Neural crest cell (in vitro differentiated cells): ENCODE measurements around the gene CBX4. TPM values are rescaled to one million over a fixed set of nuclear protein-coding genes. Genes with fewer than 3 reads are reported as not detected.

Experiments used
- DNase-seq: peaks from one replicate; pipeline ENCODE4 v3.0.0; 2021; ENCODE audit warnings: low read depth, mixed read lengths, low spot score
- H3K27ac Mint-ChIP-seq: one replicate; pipeline ENCODE4 v1.8.0; 2021; ENCODE audit warnings: mild to moderate bottlenecking, mixed read lengths; ENCODE audit not compliant: unreplicated experiment
- H3K27me3 Mint-ChIP-seq: 2 replicates; pipeline ENCODE4 v1.8.0; 2021; ENCODE audit warnings: low read depth, mild to moderate bottlenecking, mixed read lengths
- H3K36me3 Mint-ChIP-seq: 2 replicates; pipeline ENCODE4 v1.8.0; 2021; ENCODE audit warnings: low read depth, mild to moderate bottlenecking, mixed read lengths
- H3K4me1 Mint-ChIP-seq: 2 replicates; pipeline ENCODE4 v1.8.0; 2021; ENCODE audit warnings: mixed read lengths
- H3K4me3 Mint-ChIP-seq: one replicate; pipeline ENCODE4 v1.8.0; 2021; ENCODE audit warnings: mild to moderate bottlenecking, mixed read lengths
- H3K9me3 Mint-ChIP-seq: 2 replicates; pipeline ENCODE4 v1.8.0; 2021; ENCODE audit warnings: mixed read lengths
- total RNA-seq: library from RNA; stranded (reverse); gene quantifications from 2 replicates; pipeline ENCODE4 v1.2.1, GENCODE V29; 2021
- TF ChIP-seq, protein P1 (sequence below): fragments of 200-600 bp; sonication (generic); conservative IDR thresholded peaks from 2 replicates; pipeline ENCODE4 v1.5.0; 2021; ENCODE audit warnings: antibody characterized with exemption, mild to moderate bottlenecking

The CBX4 gene
- total RNA-seq, 1 donor from 2014 or later: 21.0 TPM

DNA sequence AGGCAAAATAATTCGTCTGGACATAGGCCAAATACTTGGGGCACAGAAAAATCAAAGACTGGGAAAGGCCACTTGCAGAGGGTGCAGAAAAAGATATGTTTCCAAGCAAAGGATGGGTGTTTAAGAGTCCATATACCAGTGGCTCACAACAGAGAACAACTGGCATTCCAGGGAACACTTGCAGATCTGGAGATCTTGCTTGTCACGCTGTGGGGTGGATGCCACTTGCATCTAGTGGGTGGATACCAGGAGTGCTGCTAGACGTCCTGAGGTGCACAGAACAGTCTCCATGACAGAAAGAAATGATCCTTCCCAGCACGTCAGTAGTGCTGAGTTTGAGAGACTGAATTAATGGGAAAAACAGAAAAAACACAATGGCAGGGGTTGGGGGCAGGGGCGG, 50.8 kb downstream of the CBX4 start:
- peaks cover 67% of the 10 kb centered on the region for H3K27me3 Mint-ChIP-seq
- H3K27ac Mint-ChIP-seq: no peak overlapping the region

DNA sequence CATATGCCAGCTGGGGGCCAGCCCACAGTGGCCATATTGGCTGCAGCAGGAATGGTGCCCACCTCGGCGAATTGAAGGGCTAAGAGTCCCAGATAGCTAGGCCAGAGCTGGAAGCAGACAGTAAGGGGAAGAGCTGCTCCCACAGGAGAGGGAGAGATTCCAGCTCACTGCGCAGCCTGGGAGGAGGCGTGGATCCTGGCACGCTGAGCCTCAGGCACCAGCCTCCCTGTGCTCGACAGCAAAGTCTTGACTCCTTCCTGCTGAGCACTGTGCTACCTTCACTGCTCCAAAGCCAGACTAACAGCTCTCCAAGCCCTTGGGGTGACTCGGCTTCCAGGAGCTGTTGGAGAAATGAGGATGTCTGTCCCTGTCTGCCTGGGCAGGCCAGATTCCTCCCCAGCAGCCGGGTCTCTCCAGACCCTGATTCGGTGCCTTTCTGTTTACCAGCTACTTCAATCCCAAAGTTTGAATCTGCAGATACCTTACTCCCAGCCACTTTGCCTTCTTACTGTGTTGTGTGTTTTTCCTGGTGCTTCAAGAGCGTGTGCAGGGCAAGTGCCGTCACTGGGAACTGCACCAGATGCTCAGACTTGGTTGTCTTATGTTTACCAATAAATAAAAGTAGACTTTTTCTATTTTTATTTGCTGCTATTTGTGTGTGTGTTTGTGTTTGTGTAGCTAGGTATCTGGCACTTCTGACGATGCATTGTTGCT, 52.2 kb downstream of the CBX4 start:
- Mint-ChIP-seq H3K4me3 (peak overlapping the region; percentile 88), H3K9me3 (no peaks in the 10 kb centered on the region), H3K4me1 (peaks cover 24% of the 10 kb centered on the region), H3K27ac (no peak overlapping the region), H3K27me3 (peaks cover 53% of the 10 kb centered on the region), H3K36me3 (no peaks in the 10 kb centered on the region)
- TF ChIP-seq, protein P1, sequence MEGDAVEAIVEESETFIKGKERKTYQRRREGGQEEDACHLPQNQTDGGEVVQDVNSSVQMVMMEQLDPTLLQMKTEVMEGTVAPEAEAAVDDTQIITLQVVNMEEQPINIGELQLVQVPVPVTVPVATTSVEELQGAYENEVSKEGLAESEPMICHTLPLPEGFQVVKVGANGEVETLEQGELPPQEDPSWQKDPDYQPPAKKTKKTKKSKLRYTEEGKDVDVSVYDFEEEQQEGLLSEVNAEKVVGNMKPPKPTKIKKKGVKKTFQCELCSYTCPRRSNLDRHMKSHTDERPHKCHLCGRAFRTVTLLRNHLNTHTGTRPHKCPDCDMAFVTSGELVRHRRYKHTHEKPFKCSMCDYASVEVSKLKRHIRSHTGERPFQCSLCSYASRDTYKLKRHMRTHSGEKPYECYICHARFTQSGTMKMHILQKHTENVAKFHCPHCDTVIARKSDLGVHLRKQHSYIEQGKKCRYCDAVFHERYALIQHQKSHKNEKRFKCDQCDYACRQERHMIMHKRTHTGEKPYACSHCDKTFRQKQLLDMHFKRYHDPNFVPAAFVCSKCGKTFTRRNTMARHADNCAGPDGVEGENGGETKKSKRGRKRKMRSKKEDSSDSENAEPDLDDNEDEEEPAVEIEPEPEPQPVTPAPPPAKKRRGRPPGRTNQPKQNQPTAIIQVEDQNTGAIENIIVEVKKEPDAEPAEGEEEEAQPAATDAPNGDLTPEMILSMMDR: no peak
- DNase-seq: no peak

More for the DNA sequence above, 50.8 kb downstream of the CBX4 start:
- no peaks in the 10 kb centered on the region for H3K9me3 Mint-ChIP-seq
- peak overlapping the region; percentile 88 for H3K4me3 Mint-ChIP-seq
- no peak for DNase-seq
- no peaks in the 10 kb centered on the region for H3K36me3 Mint-ChIP-seq
- H3K4me1 Mint-ChIP-seq: peaks cover 26% of the 10 kb centered on the region
- TF ChIP-seq, protein P1: no peak

DNA sequence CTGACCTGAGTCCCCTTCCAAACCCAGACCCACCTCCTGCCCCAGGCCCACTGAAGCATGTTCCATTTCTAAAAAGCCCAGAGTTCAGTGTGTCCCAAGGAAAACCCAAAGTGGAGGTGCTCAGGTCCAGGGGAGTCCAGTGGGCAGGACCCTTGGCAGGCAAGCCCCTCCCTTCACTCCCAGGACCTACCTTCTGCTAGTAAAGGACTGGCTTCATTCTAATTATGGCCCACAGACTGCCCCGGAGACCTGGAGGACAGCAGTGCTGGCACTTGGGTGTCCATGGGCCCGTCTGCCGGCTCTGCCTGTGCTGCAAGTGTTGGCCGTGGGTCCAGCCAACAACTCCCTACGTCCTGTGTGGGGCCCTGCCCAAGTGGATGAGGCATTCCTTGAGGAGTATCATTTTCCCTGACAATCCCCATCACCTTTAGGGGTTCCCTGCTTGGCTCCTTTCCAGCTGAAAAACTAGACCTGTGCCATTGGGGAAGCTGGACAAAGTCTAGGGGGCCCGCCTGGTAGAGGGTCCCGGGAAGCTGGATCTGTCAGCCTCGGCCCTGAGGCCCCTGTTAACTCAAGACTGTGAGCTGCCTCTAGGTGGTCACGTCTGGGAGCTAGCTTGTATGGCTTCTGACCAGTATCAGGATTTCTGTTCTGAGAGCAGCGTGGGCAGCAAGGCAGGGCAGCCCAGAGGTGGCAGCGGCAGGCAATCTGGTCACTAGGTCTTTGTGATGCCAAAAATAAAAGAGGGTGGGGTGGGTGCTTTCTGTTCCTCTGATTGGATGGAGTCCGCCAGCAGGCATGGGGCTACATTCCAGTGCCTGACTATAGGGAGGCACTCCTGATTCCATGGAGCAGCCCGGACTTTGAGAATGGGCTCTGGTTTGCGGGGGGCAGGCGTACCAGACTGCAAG, 53.1 kb downstream of the CBX4 start:
- Mint-ChIP-seq H3K27me3 (peaks cover 44% of the 10 kb centered on the region), H3K27ac (no peak overlapping the region), H3K4me1 (peaks cover 26% of the 10 kb centered on the region), H3K4me3 (peak overlapping the region; percentile 60), H3K36me3 (no peaks in the 10 kb centered on the region), H3K9me3 (no peaks in the 10 kb centered on the region)
- no peak for DNase-seq
- TF ChIP-seq, protein P1: no peak

DNA sequence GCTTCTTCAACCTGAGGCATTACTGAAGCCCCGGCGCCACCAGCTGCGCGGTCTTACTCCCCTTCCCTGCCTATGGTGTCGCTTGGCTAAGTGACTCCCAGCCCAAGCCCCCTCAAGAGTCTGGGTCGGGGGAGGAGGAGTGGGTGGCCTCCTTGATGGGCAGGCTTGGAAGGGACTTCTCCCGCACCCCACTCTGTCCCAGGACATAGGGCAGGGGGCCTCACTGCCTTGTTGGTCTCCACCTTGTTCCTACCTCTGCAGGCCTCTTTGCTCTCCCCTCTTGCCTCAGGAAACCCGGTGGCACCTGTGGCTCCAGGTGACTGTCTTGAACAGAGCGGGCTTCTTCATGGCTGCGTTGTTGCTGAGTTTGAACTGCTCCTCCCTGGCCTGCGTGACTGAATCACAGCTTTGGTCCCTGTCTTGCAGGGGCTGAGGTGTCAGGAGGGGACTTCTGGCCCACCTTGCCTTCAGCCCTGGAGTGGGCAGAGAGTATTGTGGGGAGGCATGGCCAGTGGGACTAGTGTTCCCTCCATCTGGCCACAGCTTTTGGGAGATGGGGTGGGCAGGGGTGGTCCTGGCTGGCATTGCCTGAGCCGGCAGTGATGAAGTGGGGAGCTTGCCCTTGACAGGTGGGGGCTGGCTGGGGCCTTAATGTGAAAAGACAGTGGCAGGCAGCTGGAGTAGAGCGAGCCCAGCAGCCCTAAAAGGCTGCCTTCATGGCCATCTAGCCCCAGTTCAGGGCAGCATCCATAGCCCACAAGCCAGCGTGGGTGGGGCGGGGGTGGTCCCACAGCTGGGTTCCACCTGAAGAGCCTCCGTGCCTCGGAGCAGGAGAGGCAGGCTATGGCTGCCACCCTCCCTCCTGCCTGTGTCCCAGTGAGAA, 54.0 kb downstream of the CBX4 start:
- H3K4me1 Mint-ChIP-seq: peaks cover 35% of the 10 kb centered on the region
- peak overlapping the region; percentile 60 for H3K4me3 Mint-ChIP-seq

More for the DNA sequence above, 54.0 kb downstream of the CBX4 start:
- no peaks in the 10 kb centered on the region for H3K9me3 Mint-ChIP-seq
- DNase-seq: no peak
- peaks cover 35% of the 10 kb centered on the region for H3K27me3 Mint-ChIP-seq
- no peak overlapping the region for H3K27ac Mint-ChIP-seq
- H3K36me3 Mint-ChIP-seq: peaks cover 1% of the 10 kb centered on the region
- TF ChIP-seq, protein P1: no peak
